ENCODE results near the gene ITM2C. TPM values are rescaled to one million over a fixed set of nuclear protein-coding genes. Genes with fewer than 3 reads are reported as not detected.
A peak's percentile ranks its signal among the peaks of the same experiment; 100 is the strongest.

Gene ITM2C
- total RNA-seq, 2 donors from 2014 or later = 15.3 to 18.6 TPM

GRCh38 chr2:230872151-230872967, 7.6 kb downstream of the ITM2C start:
- H3K36me3 Mint-ChIP-seq (ENCODE audit: low read depth) = no peaks in the 10 kb centered on the region
- peak overlapping the region; percentile 67 for H3K27ac Mint-ChIP-seq
- ATAC-seq (no peak), DNase-seq (no peak)
- H3K9me3 ChIP-seq (ENCODE audit: control insufficient read depth, low read length, poor library complexity, severe bottlenecking) = no peaks in the 10 kb centered on the region
- peak overlapping the region; percentile 36 for H3K4me3 Mint-ChIP-seq
- H3K4me1 Mint-ChIP-seq = peaks cover 18% of the 10 kb centered on the region
- no peaks in the 10 kb centered on the region for H3K27me3 Mint-ChIP-seq

GRCh38 chr2:230872968-230873660, 8.4 kb downstream of the ITM2C start:
- ATAC-seq (peak; percentile 50), DNase-seq (no peak)
- Mint-ChIP-seq H3K36me3 (ENCODE audit: low read depth) (no peaks in the 10 kb centered on the region), H3K27ac (peak overlapping the region; percentile 67), H3K4me1 (peaks cover 18% of the 10 kb centered on the region), H3K4me3 (peak overlapping the region; percentile 36), H3K27me3 (no peaks in the 10 kb centered on the region)
- no peaks in the 10 kb centered on the region for H3K9me3 ChIP-seq (ENCODE audit: control insufficient read depth, low read length, poor library complexity, severe bottlenecking)

GRCh38 chr2:230873661-230874401, 9.1 kb downstream of the ITM2C start:
- no peaks in the 10 kb centered on the region for H3K9me3 ChIP-seq (ENCODE audit: control insufficient read depth, low read length, poor library complexity, severe bottlenecking)
- peak overlapping the region; percentile 36 for H3K4me3 Mint-ChIP-seq
- ATAC-seq (peak; percentile 50), DNase-seq (no peak)
- no peaks in the 10 kb centered on the region for H3K27me3 Mint-ChIP-seq
- no peaks in the 10 kb centered on the region for H3K36me3 Mint-ChIP-seq (ENCODE audit: low read depth)
- peak overlapping the region; percentile 24 for H3K27ac Mint-ChIP-seq
- peaks cover 17% of the 10 kb centered on the region for H3K4me1 Mint-ChIP-seq

DNA sequence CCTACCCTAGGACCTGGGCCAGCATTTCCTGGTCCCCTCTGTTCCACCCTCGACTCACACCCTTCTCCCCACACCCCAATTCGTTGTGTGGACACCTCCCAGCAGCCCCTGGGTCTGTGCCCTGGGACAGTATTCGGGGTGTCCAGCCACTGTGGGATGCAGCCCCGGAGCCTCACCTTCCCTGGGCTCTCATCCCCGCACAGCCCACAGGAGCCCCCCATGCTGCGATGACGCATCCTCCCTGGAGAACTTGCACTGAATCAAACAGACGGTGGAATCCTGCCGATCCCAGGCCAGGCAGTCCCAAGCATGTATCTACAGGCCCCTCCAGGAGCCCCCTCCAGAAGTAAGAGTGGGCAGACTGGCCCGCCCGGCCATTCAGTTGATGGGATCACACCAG, 9.7 kb downstream of the ITM2C start:
- H3K4me1 Mint-ChIP-seq = peaks cover 14% of the 10 kb centered on the region

GRCh38 chr2:230874876-230875275, 10.1 kb downstream of the ITM2C start:
- ATAC-seq (no peak), DNase-seq (no peak)
- Mint-ChIP-seq H3K4me1 (peaks cover 14% of the 10 kb centered on the region), H3K27ac (no peak overlapping the region), H3K36me3 (ENCODE audit: low read depth) (no peaks in the 10 kb centered on the region), H3K4me3 (peak overlapping the region; percentile 76), H3K27me3 (no peaks in the 10 kb centered on the region)
- H3K9me3 ChIP-seq (ENCODE audit: control insufficient read depth, low read length, poor library complexity, severe bottlenecking) = no peaks in the 10 kb centered on the region

More for the DNA sequence above, 9.7 kb downstream of the ITM2C start:
- no peaks in the 10 kb centered on the region for H3K9me3 ChIP-seq (ENCODE audit: control insufficient read depth, low read length, poor library complexity, severe bottlenecking)
- DNase-seq (no peak), ATAC-seq (no peak)
- Mint-ChIP-seq H3K4me3 (peak overlapping the region; percentile 76), H3K27ac (no peak overlapping the region), H3K27me3 (no peaks in the 10 kb centered on the region), H3K36me3 (ENCODE audit: low read depth) (no peaks in the 10 kb centered on the region)

DNA sequence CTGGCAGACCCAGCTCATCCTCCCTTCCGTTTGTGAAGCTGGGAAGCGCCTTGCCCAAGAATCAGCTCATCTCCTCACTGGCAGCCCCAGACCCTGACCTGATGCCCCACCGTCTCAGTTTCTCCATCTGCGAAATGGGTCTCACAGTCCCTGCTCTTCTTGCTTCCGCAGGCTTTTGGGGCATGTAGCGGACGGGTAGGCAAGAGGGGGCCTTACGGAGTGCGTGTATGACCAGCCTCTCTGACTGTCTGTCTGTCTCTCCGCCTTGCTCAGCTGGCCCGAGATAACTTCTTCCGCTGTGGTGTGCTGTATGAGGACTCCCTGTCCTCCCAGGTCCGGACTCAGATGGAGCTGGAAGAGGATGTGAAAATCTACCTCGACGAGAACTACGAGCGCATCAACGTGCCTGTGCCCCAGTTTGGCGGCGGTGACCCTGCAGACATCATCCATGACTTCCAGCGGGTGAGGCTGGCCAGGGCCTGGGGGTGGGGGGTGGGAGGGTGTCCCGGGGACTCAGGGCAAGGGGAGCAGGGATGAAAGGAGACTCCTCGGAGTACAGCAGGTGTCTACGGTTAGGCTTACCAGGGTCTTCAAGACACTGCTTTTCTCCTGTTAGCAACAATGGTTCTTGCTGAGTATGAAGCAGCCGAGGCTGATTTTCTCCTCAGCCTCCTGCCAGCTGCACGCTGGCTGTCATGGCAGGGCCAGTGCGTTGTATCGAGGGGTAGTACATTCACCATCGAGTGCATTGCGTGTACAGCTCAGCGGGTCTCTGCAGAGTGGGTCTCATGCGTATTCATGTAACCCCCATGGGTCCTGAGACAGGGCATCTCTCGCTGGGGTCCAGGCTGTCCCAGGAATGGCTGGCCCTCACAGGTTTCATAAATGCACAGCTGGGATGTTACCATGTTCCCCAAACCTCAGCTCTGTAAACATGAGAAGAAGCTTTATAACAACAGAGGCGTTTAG, 10.9 kb downstream of the ITM2C start:
- Mint-ChIP-seq H3K4me3 (no peak overlapping the region), H3K27me3 (no peaks in the 10 kb centered on the region), H3K4me1 (peaks cover 12% of the 10 kb centered on the region), H3K36me3 (ENCODE audit: low read depth) (no peaks in the 10 kb centered on the region), H3K27ac (no peak overlapping the region)
- H3K9me3 ChIP-seq (ENCODE audit: control insufficient read depth, low read length, poor library complexity, severe bottlenecking) = no peaks in the 10 kb centered on the region
- ATAC-seq (no peak), DNase-seq (no peak)

- peaks cover 12% of the 10 kb centered on the region for H3K4me1 Mint-ChIP-seq
- H3K27ac Mint-ChIP-seq = no peak overlapping the region
- no peaks in the 10 kb centered on the region for H3K27me3 Mint-ChIP-seq
- H3K36me3 Mint-ChIP-seq (ENCODE audit: low read depth) = no peaks in the 10 kb centered on the region
- ATAC-seq (no peak), DNase-seq (no peak)
- H3K9me3 ChIP-seq (ENCODE audit: control insufficient read depth, low read length, poor library complexity, severe bottlenecking) = no peaks in the 10 kb centered on the region
- no peak overlapping the region for H3K4me3 Mint-ChIP-seq
Observed at GRCh38 chr2:230877116-230877758, 12.5 kb downstream of the ITM2C start.

DNA sequence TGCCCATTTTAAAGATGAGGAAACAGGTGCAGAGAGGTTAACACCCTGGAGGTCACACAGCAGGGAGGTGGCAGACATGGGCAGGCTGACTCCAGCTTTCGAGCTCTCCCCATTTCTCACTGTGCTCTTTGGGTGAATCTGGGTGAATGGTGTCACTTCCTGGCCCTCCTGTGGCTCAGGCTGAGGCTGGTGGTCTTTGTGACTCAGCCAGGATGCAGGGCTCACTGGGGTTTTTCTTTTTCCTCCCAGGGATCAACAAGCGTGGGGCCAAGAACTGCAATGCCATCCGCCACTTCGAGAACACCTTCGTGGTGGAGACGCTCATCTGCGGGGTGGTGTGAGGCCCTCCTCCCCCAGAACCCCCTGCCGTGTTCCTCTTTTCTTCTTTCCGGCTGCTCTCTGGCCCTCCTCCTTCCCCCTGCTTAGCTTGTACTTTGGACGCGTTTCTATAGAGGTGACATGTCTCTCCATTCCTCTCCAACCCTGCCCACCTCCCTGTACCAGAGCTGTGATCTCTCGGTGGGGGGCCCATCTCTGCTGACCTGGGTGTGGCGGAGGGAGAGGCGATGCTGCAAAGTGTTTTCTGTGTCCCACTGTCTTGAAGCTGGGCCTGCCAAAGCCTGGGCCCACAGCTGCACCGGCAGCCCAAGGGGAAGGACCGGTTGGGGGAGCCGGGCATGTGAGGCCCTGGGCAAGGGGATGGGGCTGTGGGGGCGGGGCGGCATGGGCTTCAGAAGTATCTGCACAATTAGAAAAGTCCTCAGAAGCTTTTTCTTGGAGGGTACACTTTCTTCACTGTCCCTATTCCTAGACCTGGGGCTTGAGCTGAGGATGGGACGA, 13.2 kb downstream of the ITM2C start:
- peaks cover 9% of the 10 kb centered on the region for H3K4me1 Mint-ChIP-seq
- no peaks in the 10 kb centered on the region for H3K36me3 Mint-ChIP-seq (ENCODE audit: low read depth)
- no peaks in the 10 kb centered on the region for H3K9me3 ChIP-seq (ENCODE audit: control insufficient read depth, low read length, poor library complexity, severe bottlenecking)
- H3K27ac Mint-ChIP-seq = no peak overlapping the region
- no peaks in the 10 kb centered on the region for H3K27me3 Mint-ChIP-seq
- peak; percentile 49 for ATAC-seq
- DNase-seq = no peak
- H3K4me3 Mint-ChIP-seq = no peak overlapping the region

DNA sequence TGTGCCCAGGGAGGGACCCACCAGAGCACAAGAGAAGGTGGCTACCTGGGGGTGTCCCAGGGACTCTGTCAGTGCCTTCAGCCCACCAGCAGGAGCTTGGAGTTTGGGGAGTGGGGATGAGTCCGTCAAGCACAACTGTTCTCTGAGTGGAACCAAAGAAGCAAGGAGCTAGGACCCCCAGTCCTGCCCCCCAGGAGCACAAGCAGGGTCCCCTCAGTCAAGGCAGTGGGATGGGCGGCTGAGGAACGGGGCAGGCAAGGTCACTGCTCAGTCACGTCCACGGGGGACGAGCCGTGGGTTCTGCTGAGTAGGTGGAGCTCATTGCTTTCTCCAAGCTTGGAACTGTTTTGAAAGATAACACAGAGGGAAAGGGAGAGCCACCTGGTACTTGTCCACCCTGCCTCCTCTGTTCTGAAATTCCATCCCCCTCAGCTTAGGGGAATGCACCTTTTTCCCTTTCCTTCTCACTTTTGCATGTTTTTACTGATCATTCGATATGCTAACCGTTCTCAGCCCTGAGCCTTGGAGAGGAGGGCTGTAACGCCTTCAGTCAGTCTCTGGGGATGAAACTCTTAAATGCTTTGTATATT, 14.0 kb downstream of the ITM2C start:
- Mint-ChIP-seq H3K36me3 (ENCODE audit: low read depth) (no peaks in the 10 kb centered on the region), H3K27me3 (no peaks in the 10 kb centered on the region), H3K4me3 (no peak overlapping the region), H3K4me1 (peaks cover 5% of the 10 kb centered on the region), H3K27ac (no peak overlapping the region)
- H3K9me3 ChIP-seq (ENCODE audit: control insufficient read depth, low read length, poor library complexity, severe bottlenecking) = no peaks in the 10 kb centered on the region
- no peak for DNase-seq
- no peak for ATAC-seq

DNA sequence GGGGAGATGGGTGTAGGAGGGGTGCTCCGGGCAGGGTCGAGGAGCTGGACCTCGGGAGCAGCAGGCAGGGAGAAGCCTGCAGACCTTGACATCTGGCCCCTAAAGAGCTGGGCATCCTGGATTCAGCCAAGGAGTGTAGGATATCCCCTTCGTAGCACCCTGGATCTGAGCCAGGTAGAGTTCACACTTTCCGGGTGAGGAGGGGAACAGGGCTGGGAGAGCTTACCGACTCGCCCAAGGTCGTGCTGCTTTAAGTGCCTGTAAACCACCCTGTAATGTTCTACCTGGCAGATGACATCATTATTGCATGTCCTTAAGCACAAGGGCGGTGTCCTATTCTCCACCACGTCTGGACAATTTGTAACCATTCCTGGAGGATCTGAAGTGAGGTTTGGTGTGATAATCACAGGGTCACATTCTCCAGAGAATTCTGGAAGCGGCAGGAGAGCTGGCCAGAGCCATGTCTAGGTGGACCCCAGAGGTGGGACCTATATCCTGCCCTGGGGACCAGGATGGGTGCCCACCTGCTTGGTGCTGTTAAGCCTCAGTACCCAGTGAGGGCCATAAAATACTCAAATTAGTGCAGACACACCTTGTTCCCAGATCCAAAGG, 14.6 kb downstream of the ITM2C start:
- ATAC-seq (no peak), DNase-seq (no peak)
- H3K9me3 ChIP-seq (ENCODE audit: control insufficient read depth, low read length, poor library complexity, severe bottlenecking) = no peaks in the 10 kb centered on the region
- Mint-ChIP-seq H3K4me1 (peaks cover 3% of the 10 kb centered on the region), H3K27me3 (no peaks in the 10 kb centered on the region), H3K36me3 (ENCODE audit: low read depth) (no peaks in the 10 kb centered on the region), H3K27ac (no peak overlapping the region), H3K4me3 (no peak overlapping the region)

DNA sequence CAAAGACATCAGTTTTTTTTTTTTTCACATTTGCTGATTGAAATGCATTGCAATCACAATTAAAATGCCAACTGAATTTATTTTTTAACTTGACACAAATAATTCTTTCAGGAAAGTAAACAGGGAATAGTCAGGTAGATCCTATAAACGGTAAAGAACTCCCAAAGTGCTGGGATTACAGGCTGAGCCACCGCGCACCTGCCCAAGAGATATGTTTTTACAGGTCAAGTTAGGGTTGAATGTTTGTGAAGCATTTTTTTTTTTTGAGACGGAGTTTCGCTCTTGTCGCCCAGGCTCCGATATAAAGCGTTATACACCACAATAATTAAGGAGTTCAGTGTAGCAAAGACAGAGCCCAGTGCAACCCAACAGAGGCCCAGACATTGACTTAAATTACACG, 15.1 kb downstream of the ITM2C start:
- Mint-ChIP-seq H3K4me3 (no peak overlapping the region), H3K27ac (no peak overlapping the region), H3K4me1 (peaks cover 3% of the 10 kb centered on the region), H3K36me3 (ENCODE audit: low read depth) (no peaks in the 10 kb centered on the region), H3K27me3 (no peaks in the 10 kb centered on the region)
- no peaks in the 10 kb centered on the region for H3K9me3 ChIP-seq (ENCODE audit: control insufficient read depth, low read length, poor library complexity, severe bottlenecking)
- no peak for ATAC-seq
- DNase-seq = no peak

Data from T-helper 17 cell (primary cell).